ENCODE results near the gene TMEM41B.

TMEM41B gene

GRCh38 chr11:9310485-9311090, 3.8 kb downstream of the TMEM41B start:
- DNase-seq (ENCODE audit: low read depth in 3 of 3), result no peak

- no peak for DNase-seq (ENCODE audit: low read depth in 3 of 3)
Measured at GRCh38 chr11:9304178-9304577, 10.2 kb downstream of the TMEM41B start.

GRCh38 chr11:9302448-9302847, 11.9 kb downstream of the TMEM41B start:
- no peak for DNase-seq (ENCODE audit: low read depth in 3 of 3)

GRCh38 chr11:9301720-9302119, 12.7 kb downstream of the TMEM41B start:
- DNase-seq (ENCODE audit: low read depth in 3 of 3), result no peak

GRCh38 chr11:9293646-9294045, 20.7 kb downstream of the TMEM41B start:
- no peak for DNase-seq (ENCODE audit: low read depth in 3 of 3)

- no peak for DNase-seq (ENCODE audit: low read depth in 3 of 3)
Measured at GRCh38 chr11:9285850-9286587, 28.4 kb downstream of the TMEM41B start.

- DNase-seq (ENCODE audit: low read depth in 3 of 3), result peak in 2 of 3 experiments; percentile 18 to 35
Measured at GRCh38 chr11:9280655-9281301, 33.6 kb downstream of the TMEM41B start.

- DNase-seq (ENCODE audit: low read depth in 3 of 3), result no peak
Measured at GRCh38 chr11:9277176-9277575, 37.2 kb downstream of the TMEM41B start.

- DNase-seq (ENCODE audit: low read depth in 3 of 3), result no peak
Measured at GRCh38 chr11:9276571-9276970, 37.8 kb downstream of the TMEM41B start.

GRCh38 chr11:9274499-9275258, 39.7 kb downstream of the TMEM41B start:
- no peak for DNase-seq (ENCODE audit: low read depth in 3 of 3)

- no peak for DNase-seq (ENCODE audit: low read depth in 3 of 3)
Measured at GRCh38 chr11:9273376-9274336, 40.7 kb downstream of the TMEM41B start.

GRCh38 chr11:9269492-9270013, 44.8 kb downstream of the TMEM41B start:
- DNase-seq (ENCODE audit: low read depth in 3 of 3), result no peak

- DNase-seq (ENCODE audit: low read depth in 3 of 3), result no peak
Measured at GRCh38 chr11:9267680-9268079, 46.7 kb downstream of the TMEM41B start.

GRCh38 chr11:9266926-9267325, 47.5 kb downstream of the TMEM41B start:
- DNase-seq (ENCODE audit: low read depth in 3 of 3), result no peak

GRCh38 chr11:9266132-9266736, 48.2 kb downstream of the TMEM41B start:
- no peak for DNase-seq (ENCODE audit: low read depth in 3 of 3)

- DNase-seq (ENCODE audit: low read depth in 3 of 3), result peak; percentile 29 to 35 (median 34)
Measured at GRCh38 chr11:9265211-9266131, 48.9 kb downstream of the TMEM41B start, which contains the start of gene DENND5A. DENND5A (minus strand) TSS chr11:9265350; CDS start chr11:9265069, 281 bp downstream.

- DNase-seq (ENCODE audit: low read depth in 3 of 3), result peak in 1 of 3 experiments; percentile 16
Measured at GRCh38 chr11:9264316-9265210, 49.8 kb downstream of the TMEM41B start.

GRCh38 chr11:9263840-9264315, 50.5 kb downstream of the TMEM41B start:
- peak; percentile 14 to 38 (median 26) for DNase-seq (ENCODE audit: low read depth in 3 of 3)

All from stimulated activated CD4-positive, alpha-beta T cell treated with anti-CD3 and anti-CD28 coated beads, TNF-alpha, amount 100 ng/mL, for 4 hours (primary cell).